Measurements from ENCODE around the gene HNMT. TPM values are rescaled to one million over a fixed set of nuclear protein-coding genes. Genes with fewer than 3 reads are reported as not detected.

HNMT gene
- polyA plus RNA-seq, 1 donor (not counting 4 experiments of a cell fraction or from before 2014, with no cell fraction given): 7.4 TPM

DNA sequence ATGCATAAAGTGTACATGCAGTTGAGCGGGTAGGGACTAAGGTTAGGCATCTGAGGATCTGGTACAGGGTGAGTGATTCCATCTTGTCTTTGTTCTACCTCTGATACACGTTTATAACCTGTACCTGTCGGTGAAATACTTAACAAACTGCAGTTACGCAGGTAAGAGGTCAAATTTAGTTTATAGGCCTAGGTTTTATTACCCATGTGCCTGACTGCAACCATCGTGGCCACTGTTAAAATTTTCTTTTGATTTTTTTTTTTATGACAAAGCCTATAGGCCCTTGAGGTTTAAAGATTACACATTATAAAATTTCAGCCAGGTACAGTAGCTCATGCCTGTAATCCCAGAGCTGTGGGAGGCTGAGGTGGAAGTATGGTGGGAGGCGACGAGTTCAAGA is 15.4 kb upstream of the HNMT start:
- H4K20me1 ChIP-seq (ENCODE audit: control insufficient read depth, extremely low read depth, insufficient read depth, low read length): no peaks in the 10 kb centered on the region
- DNase-seq (ENCODE audit: low read depth, low spot score) (no peak), FAIRE-seq (no peak)
- H3K4me1 ChIP-seq (ENCODE audit: control insufficient read depth, extremely low read depth, insufficient read depth, low read length): no peaks in the 10 kb centered on the region
- no peak overlapping the region for H3K4me3 ChIP-seq (ENCODE audit: control insufficient read depth in 2 of 3, extremely low read depth in 1 of 3, insufficient read depth in 2 of 3, low read depth in 1 of 3, low read length in 3 of 3)
- H3K27ac ChIP-seq (ENCODE audit: control insufficient read depth, insufficient read depth, low read length): no peak overlapping the region
- no peaks in the 10 kb centered on the region for H3K9me1 ChIP-seq (ENCODE audit: control insufficient read depth, extremely low read depth, insufficient read depth, low read length)
- no peaks in the 10 kb centered on the region for H3K27me3 ChIP-seq (ENCODE audit: control insufficient read depth, extremely low read depth, insufficient read depth, low read length)
- TF ChIP-seq EZH2 (IDR thresholded peaks at IDR 0.05; ENCODE audit: low read length): no peak
- TF ChIP-seq, protein P1, sequence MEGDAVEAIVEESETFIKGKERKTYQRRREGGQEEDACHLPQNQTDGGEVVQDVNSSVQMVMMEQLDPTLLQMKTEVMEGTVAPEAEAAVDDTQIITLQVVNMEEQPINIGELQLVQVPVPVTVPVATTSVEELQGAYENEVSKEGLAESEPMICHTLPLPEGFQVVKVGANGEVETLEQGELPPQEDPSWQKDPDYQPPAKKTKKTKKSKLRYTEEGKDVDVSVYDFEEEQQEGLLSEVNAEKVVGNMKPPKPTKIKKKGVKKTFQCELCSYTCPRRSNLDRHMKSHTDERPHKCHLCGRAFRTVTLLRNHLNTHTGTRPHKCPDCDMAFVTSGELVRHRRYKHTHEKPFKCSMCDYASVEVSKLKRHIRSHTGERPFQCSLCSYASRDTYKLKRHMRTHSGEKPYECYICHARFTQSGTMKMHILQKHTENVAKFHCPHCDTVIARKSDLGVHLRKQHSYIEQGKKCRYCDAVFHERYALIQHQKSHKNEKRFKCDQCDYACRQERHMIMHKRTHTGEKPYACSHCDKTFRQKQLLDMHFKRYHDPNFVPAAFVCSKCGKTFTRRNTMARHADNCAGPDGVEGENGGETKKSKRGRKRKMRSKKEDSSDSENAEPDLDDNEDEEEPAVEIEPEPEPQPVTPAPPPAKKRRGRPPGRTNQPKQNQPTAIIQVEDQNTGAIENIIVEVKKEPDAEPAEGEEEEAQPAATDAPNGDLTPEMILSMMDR (optimal IDR thresholded peaks at IDR 0.05 in 1 of 3, IDR thresholded peaks at IDR 0.05 in 1 of 3, conservative IDR thresholded peaks at IDR 0.05 in 1 of 3; ENCODE audit: extremely low read depth in 1 of 3, insufficient read depth in 2 of 3, low read length in 3 of 3): no peak
- H3K4me2 ChIP-seq (ENCODE audit: control insufficient read depth, extremely low read depth, insufficient read depth, low read depth, low read length): no peak overlapping the region
- H3K36me3 ChIP-seq (ENCODE audit: control insufficient read depth in 2 of 2, extremely low read depth in 1 of 2, insufficient read depth in 2 of 2, low read length in 2 of 2): no peaks in the 10 kb centered on the region
- no peak overlapping the region for H2AFZ ChIP-seq (ENCODE audit: control insufficient read depth, low read length)
- no peak overlapping the region for H3K9ac ChIP-seq (ENCODE audit: control insufficient read depth, extremely low read depth, insufficient read depth, low read length)
- dilution Hi-C loops (cut with MboI; ENCODE audit: extremely low pct_ligation_motif_present, low sequenced_read_pairs): no loop called here
- no peaks in the 10 kb centered on the region for H3K9me3 ChIP-seq (ENCODE audit: control insufficient read depth, low read depth, low read length)
- no peaks in the 10 kb centered on the region for H3K79me2 ChIP-seq (ENCODE audit: control insufficient read depth, insufficient read depth, low read length)

DNA sequence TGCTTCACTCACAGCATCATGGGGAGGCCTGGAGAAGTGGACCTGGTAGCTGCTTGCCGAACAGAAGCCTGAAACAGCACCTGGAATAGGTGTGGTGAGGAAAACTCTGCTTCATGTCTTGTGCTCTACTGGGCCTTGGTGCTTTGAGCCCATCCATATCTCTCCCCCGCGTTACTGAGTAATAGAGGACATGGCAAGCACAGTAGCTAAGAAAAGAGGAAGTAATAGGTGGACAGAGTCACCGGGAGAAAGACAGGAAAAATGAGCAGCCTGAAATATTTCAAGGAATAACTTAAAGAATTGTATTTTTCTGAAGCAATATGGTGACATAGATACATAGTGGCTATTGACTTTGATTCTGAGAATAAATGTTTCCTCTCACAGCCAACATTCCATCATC is 14.0 kb upstream of the HNMT start:
- Histone ChIP-seq H3K4me3 (ENCODE audit: control insufficient read depth in 2 of 3, extremely low read depth in 1 of 3, insufficient read depth in 2 of 3, low read depth in 1 of 3, low read length in 3 of 3) (no peak overlapping the region), H3K27me3 (ENCODE audit: control insufficient read depth, extremely low read depth, insufficient read depth, low read length) (no peaks in the 10 kb centered on the region), H4K20me1 (ENCODE audit: control insufficient read depth, extremely low read depth, insufficient read depth, low read length) (no peaks in the 10 kb centered on the region), H2AFZ (ENCODE audit: control insufficient read depth, low read length) (no peak overlapping the region), H3K9ac (ENCODE audit: control insufficient read depth, extremely low read depth, insufficient read depth, low read length) (no peak overlapping the region), H3K4me2 (ENCODE audit: control insufficient read depth, extremely low read depth, insufficient read depth, low read depth, low read length) (no peak overlapping the region), H3K27ac (ENCODE audit: control insufficient read depth, insufficient read depth, low read length) (no peak overlapping the region), H3K9me1 (ENCODE audit: control insufficient read depth, extremely low read depth, insufficient read depth, low read length) (no peaks in the 10 kb centered on the region), H3K79me2 (ENCODE audit: control insufficient read depth, insufficient read depth, low read length) (no peaks in the 10 kb centered on the region), H3K9me3 (ENCODE audit: control insufficient read depth, low read depth, low read length) (no peaks in the 10 kb centered on the region), H3K36me3 (ENCODE audit: control insufficient read depth in 2 of 2, extremely low read depth in 1 of 2, insufficient read depth in 2 of 2, low read length in 2 of 2) (no peaks in the 10 kb centered on the region), H3K4me1 (ENCODE audit: control insufficient read depth, extremely low read depth, insufficient read depth, low read length) (no peaks in the 10 kb centered on the region)
- no peak for TF ChIP-seq EZH2 (IDR thresholded peaks at IDR 0.05; ENCODE audit: low read length)
- TF ChIP-seq, protein P1 (optimal IDR thresholded peaks at IDR 0.05 in 1 of 3, IDR thresholded peaks at IDR 0.05 in 1 of 3, conservative IDR thresholded peaks at IDR 0.05 in 1 of 3; ENCODE audit: extremely low read depth in 1 of 3, insufficient read depth in 2 of 3, low read length in 3 of 3): no peak
- no peak for DNase-seq (ENCODE audit: low read depth, low spot score)
- FAIRE-seq: no peak
- dilution Hi-C loops (cut with MboI; ENCODE audit: extremely low pct_ligation_motif_present, low sequenced_read_pairs): no loop called here
